ENCODE results near the gene CHD9.

DNA sequence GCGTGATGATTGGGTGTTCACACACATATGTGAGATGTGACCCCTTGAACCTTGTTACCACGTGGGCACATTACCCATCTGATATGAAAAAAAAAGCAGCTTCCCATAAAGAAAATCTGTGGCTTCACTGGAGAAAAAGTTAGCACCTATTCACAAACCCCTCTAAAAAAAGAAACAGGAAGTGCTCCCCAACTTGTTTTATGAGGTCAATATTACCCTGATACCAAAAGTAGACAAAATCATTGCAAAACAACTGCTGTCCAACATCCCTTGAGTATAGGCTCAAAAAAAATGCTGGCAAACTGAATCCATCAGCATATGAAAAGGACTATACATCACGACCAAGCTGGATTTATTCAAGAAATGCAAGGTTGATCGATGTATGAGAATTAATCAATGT, 279.8 kb downstream of the CHD9 start:
- TF ChIP-seq FOXM1 (IDR thresholded peaks at IDR 0.05; ENCODE audit: borderline replicate concordance) = no peak
- TF ChIP-seq TARDBP (IDR thresholded peaks at IDR 0.05) = no peak
- no peak for TF ChIP-seq ARNT (IDR thresholded peaks at IDR 0.05)
- TF ChIP-seq FOXK2 (IDR thresholded peaks at IDR 0.05) = no peak
- no peak for TF ChIP-seq BHLHE40 (IDR thresholded peaks at IDR 0.05; ENCODE audit: borderline replicate concordance)
- no peak for TF ChIP-seq NFRKB (IDR thresholded peaks at IDR 0.05)
